Left ventricle myocardium inferior (tissue), 1 donor: ENCODE results near the gene VPS45. TPM values are rescaled to one million over a fixed set of nuclear protein-coding genes. Genes with fewer than 3 reads are reported as not detected.

Experiments used
- DNase-seq: peaks from one replicate; pipeline ENCODE4 v3.0.0-alpha.2; 2020
- H3K27ac ChIP-seq: fragments of 200-600 bp; replicated peaks from 2 replicates; pipeline ENCODE4 v1.8.0; 2021
- H3K27me3 ChIP-seq: fragments of 200-600 bp; 2 replicates; pipeline ENCODE4 v1.8.0; 2021; ENCODE audit warnings: low read depth
- H3K36me3 ChIP-seq: fragments of 200-600 bp; 2 replicates; pipeline ENCODE4 v1.8.0; 2021
- H3K4me1 ChIP-seq: fragments of 200-600 bp; 2 replicates; pipeline ENCODE4 v1.8.0; 2021
- H3K4me3 ChIP-seq: fragments of 200-600 bp; 2 replicates; pipeline ENCODE4 v1.8.0; 2021; ENCODE audit warnings: mild to moderate bottlenecking, moderate library complexity
- H3K9me3 ChIP-seq: fragments of 200-600 bp; replicated peaks from 2 replicates; pipeline ENCODE4 v1.8.0; 2021
- intact Hi-C: fragments of 100-400 bp; cut with micrococcal nuclease; formaldehyde crosslinking; loops from one replicate; pipeline ENCODE4 v1.11.0; 2022
- total RNA-seq: library from RNA; stranded (reverse); fragmentation: NEBNext Ultra II Directional; extraction: Animal tissue kit (Norgen Biotek cat#: 25700); gene quantifications from one replicate; pipeline ENCODE4 v1.2.1, GENCODE V29; 2021
- TF ChIP-seq, protein P1 (sequence below): fragments of 200-600 bp; IDR thresholded peaks from 2 replicates; pipeline ENCODE4 v1.8.0; 2021; ENCODE audit warnings: antibody characterized with exemption, mild to moderate bottlenecking, borderline replicate concordance
- donor health status: DM: no; HTN: yes; CAD: no; lungs with severe emphysema.

The VPS45 gene
- total RNA-seq, 1 donor from 2014 or later = 54.4 TPM

DNA sequence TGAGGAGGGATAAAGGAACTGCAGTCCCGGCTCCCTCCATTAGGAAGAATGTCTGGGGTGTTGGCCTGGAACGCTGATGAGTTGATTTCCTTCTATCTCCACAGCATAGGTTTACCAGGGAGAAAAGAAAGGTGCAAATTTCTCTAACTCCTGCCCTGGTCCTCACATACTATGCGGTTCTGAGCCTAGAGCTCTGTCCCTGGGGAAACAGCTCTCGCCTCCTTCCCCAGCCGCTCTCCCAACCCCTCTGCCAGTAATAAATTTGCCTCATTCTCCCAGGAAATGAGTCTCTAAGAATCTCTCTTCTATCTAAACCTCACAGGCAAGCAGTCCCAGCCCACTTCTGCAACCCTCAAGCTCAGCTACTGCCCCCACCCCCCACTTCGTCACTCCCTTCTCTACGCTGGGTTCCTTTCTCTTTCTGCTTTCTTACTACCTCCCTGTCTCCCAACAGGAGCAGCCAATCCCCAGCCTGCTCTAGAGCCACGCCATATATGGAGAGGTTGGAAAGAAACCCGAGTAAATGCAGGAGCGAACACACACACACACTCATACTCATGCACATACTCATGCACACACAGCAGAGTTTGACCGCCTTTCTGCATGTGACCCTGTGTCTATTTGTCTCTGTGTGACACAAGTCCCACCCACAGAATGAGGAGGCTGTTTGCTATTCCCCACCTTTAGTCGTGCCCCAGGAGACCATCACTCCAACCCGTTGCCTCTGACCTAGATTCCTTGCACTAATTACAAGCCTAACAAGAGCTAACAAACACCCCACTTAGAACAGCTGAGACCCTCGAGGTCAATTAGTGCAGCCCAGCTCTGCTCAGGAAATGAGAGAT, 95.5 kb downstream of the VPS45 start:
- no peaks in the 10 kb centered on the region for H3K9me3 ChIP-seq
- intact Hi-C loops = loop anchor here (10.0 kb wide), 1 partner anchor 198 kb away; no protein-coding TSS in a partner anchor
- peaks cover 45% of the 10 kb centered on the region for H3K4me1 ChIP-seq
- peak; percentile 83 for DNase-seq
- peaks cover 21% of the 10 kb centered on the region for H3K36me3 ChIP-seq
- no peaks in the 10 kb centered on the region for H3K27me3 ChIP-seq
- TF ChIP-seq, protein P1, sequence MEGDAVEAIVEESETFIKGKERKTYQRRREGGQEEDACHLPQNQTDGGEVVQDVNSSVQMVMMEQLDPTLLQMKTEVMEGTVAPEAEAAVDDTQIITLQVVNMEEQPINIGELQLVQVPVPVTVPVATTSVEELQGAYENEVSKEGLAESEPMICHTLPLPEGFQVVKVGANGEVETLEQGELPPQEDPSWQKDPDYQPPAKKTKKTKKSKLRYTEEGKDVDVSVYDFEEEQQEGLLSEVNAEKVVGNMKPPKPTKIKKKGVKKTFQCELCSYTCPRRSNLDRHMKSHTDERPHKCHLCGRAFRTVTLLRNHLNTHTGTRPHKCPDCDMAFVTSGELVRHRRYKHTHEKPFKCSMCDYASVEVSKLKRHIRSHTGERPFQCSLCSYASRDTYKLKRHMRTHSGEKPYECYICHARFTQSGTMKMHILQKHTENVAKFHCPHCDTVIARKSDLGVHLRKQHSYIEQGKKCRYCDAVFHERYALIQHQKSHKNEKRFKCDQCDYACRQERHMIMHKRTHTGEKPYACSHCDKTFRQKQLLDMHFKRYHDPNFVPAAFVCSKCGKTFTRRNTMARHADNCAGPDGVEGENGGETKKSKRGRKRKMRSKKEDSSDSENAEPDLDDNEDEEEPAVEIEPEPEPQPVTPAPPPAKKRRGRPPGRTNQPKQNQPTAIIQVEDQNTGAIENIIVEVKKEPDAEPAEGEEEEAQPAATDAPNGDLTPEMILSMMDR = no peak
- H3K4me3 ChIP-seq = peak overlapping the region; percentile 56
- peak overlapping the region; percentile 91 for H3K27ac ChIP-seq

DNA sequence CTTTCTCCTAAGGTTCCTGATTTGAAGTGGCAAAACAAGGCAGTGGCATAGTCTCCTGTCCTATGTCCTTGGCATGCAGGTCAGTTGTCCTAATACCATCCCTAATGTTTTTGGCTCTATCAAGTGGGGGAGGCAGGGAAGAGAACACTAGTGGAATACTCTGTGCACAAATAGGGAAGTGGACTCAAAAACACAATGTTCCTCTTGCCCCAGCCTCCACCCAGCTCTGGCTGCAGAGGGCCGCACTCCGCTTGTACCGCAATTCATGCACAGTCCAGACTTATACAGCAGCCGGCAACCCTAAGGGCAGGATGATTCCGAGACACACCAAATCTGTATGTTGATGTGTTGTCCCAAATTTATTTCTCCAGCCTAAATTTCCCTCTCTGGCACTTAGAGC, 96.6 kb downstream of the VPS45 start:
- DNase-seq = peak; percentile 34
- Histone ChIP-seq H3K9me3 (no peaks in the 10 kb centered on the region), H3K36me3 (peaks cover 10% of the 10 kb centered on the region), H3K27ac (peak overlapping the region; percentile 91), H3K27me3 (no peaks in the 10 kb centered on the region), H3K4me1 (peaks cover 49% of the 10 kb centered on the region), H3K4me3 (no peak overlapping the region)
- intact Hi-C loops = loop anchor here (10.0 kb wide), 1 partner anchor 199 kb away; no protein-coding TSS in a partner anchor
- TF ChIP-seq, protein P1 = no peak

DNA sequence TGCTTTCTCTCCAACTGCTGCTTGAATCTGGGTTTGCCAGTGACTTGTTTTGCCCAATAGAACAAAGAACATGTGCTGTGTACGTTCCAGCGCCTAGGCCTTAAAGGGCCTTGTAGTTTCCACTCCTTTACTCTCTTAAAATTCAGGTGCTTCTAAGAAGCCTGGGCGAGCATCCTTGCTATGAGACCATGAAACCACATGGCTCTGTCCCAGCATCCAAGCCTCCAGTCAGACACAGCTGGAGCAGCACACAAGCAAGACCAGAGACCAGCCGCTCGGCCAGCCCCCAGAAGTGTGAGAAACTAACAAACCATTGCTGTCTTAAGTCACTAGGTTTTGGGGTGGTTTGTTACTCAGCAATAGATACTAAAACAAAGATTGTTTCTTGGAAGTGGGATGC, 97.2 kb downstream of the VPS45 start:
- H3K27ac ChIP-seq = peak overlapping the region; percentile 91
- no peak for DNase-seq
- no peaks in the 10 kb centered on the region for H3K27me3 ChIP-seq
- TF ChIP-seq, protein P1 = no peak
- intact Hi-C loops = loop anchor here (5.0 to 10.0 kb wide), 2 partner anchors 92 to 200 kb away; no protein-coding TSS in a partner anchor
- peaks cover 4% of the 10 kb centered on the region for H3K36me3 ChIP-seq
- no peaks in the 10 kb centered on the region for H3K9me3 ChIP-seq
- no peak overlapping the region for H3K4me3 ChIP-seq
- peaks cover 49% of the 10 kb centered on the region for H3K4me1 ChIP-seq

GRCh38 chr1:150165622-150166612, 98.3 kb downstream of the VPS45 start:
- no peak overlapping the region for H3K4me3 ChIP-seq
- TF ChIP-seq, protein P1 = peak; percentile 69
- intact Hi-C loops = loop anchor here (5.0 to 10.0 kb wide), 2 partner anchors 94 to 201 kb away; no protein-coding TSS in a partner anchor
- peak overlapping the region; percentile 91 for H3K27ac ChIP-seq
- no peaks in the 10 kb centered on the region for H3K9me3 ChIP-seq
- H3K27me3 ChIP-seq = no peaks in the 10 kb centered on the region
- no peaks in the 10 kb centered on the region for H3K36me3 ChIP-seq
- H3K4me1 ChIP-seq = peaks cover 49% of the 10 kb centered on the region
- peak; percentile 39 for DNase-seq
